ENCODE results near the gene ATPAF1. TPM values are rescaled to one million over a fixed set of nuclear protein-coding genes. Genes with fewer than 3 reads are reported as not detected.

ATPAF1 gene
- total RNA-seq, 4 donors from 2014 or later: 20.6 to 91.5 (median 71.4) TPM

DNA sequence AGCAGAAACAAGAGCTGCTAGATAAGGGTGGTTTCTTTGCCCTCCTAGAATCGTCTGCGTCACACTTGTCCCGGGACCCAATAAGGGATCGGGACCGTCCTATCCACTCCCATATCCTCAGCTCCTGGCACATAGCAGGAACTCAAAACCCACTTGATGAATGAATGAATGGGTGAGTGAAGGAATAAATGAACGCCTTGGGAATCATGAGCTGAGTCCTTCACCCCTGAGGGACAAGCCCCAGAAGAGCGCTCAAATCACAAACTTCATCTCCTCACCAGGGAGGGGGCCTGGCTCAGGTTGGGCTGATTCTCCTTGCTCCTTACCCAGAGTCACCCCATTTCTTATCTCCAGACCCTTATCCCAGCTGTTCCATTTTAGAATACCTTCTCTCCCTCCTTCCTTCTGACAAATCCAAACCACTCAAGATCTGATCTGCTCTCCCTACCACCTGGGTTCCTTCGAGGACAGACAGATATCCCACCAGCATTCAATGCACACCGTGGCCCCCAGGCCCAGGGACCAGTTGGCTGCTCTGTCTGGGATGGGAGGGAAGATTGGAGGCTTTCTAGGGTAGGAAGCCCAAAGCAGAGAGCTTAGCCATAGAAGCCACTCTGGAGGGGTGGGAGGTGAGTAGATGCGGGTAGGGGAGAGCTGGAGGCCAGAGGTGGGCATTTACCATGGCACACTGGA, 50.9 kb downstream of the ATPAF1 start:
- H3K36me3 ChIP-seq: no peaks in the 10 kb centered on the region
- WGBS, 2 donors (ENCODE audit: low coverage in 1 of 2): 44% methylated on average over 10 of the region's 10 CpGs; no CpG with 5 or more reads in 1 of the 2 donors
- H3K27ac ChIP-seq: peak overlapping the region; percentile 90 to 97 (median 94)
- H3K9me3 ChIP-seq: no peaks in the 10 kb centered on the region
- no peaks in the 10 kb centered on the region for H3K27me3 ChIP-seq
- peak overlapping the region; percentile 63 to 88 (median 81) for H3K4me3 ChIP-seq
- intact Hi-C loops (cut with DNase I; ENCODE audit: low total_unique reads): no loop called here
- in situ Hi-C loops (cut with MboI; ENCODE audit: low pct_ligation_motif_present in 1 of 4, low pct_unique_long_range_greater_than_20kb in 1 of 4, low sequenced_read_pairs in 3 of 4): loop anchor here in 2 of 4 donors (10.0 kb wide), 2 partner anchors 98 to 108 kb away; partner anchors contain the start of gene EFCAB14 (in 1 of the 2)
- no peak for DNase-seq
- no peak for TF ChIP-seq EP300 (IDR thresholded peaks at IDR 0.05; ENCODE audit: low read depth)
- TF ChIP-seq, protein P1, sequence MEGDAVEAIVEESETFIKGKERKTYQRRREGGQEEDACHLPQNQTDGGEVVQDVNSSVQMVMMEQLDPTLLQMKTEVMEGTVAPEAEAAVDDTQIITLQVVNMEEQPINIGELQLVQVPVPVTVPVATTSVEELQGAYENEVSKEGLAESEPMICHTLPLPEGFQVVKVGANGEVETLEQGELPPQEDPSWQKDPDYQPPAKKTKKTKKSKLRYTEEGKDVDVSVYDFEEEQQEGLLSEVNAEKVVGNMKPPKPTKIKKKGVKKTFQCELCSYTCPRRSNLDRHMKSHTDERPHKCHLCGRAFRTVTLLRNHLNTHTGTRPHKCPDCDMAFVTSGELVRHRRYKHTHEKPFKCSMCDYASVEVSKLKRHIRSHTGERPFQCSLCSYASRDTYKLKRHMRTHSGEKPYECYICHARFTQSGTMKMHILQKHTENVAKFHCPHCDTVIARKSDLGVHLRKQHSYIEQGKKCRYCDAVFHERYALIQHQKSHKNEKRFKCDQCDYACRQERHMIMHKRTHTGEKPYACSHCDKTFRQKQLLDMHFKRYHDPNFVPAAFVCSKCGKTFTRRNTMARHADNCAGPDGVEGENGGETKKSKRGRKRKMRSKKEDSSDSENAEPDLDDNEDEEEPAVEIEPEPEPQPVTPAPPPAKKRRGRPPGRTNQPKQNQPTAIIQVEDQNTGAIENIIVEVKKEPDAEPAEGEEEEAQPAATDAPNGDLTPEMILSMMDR (IDR thresholded peaks at IDR 0.05): no peak
- no peak for TF ChIP-seq POLR2AphosphoS5 (IDR thresholded peaks at IDR 0.05)
- no peak for TF ChIP-seq POLR2A (IDR thresholded peaks at IDR 0.05)
- peaks cover 31 to 49% (median 41%) of the 10 kb centered on the region in 4 donors for H3K4me1 ChIP-seq

DNA sequence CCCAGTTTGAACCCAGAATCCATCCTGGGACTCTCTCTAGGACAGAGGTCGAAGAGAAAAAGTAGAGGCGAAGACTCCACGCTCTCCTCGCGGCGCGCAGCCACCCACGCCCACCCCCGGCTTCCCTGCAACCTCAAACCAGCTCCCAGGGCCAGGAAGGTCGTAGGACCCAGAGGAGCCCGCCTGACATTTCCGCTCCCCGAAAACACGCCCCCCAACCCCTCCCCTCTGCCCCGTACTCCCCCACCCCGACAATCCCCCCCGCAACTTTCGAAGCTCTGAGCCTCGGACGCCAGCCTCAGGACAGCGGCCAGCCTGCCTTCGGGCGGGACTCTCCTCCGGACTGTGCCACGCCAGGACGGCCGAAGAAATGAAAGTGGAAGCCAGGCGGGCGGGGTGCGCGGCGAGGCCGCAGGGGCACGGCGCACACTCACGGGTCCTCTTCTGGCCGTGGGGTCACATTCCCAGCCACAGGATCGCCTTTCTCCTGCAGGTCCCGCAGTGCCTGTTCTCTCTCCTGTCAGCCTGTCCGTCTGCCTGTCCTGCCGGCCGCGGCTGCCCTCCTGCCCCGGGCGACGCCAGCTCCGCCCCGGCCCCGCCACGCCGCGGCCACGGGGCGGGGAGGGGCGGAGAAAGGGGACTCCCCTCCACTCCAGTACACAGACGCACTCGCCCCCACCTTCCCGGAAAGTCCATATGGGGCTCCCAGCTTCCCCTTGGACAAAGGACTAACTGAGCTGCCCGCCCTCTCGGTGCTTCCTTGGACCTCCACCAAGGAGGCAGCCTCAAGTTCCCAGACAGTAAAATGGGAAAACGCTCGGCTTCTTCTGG, 51.7 kb downstream of the ATPAF1 start, which contains the start of gene MOB3C:
MOB3C (minus strand) TSS at position 535 of the 831 bp plus-strand sequence. CDS start 3,490 bp downstream, outside the sequence.
- Histone ChIP-seq H3K4me3 (peak within 1 kb of the TSS; percentile 63 to 88 (median 81)), H3K4me1 (peaks cover 31 to 50% (median 43%) of the 10 kb centered on the region in 4 donors), H3K36me3 (no peaks in the 10 kb centered on the region), H3K27me3 (no peaks in the 10 kb centered on the region), H3K9me3 (no peaks in the 10 kb centered on the region), H3K27ac (peak within 1 kb of the TSS; percentile 90 to 97 (median 94))
- in situ Hi-C loops (cut with MboI; ENCODE audit: low pct_ligation_motif_present in 1 of 4, low pct_unique_long_range_greater_than_20kb in 1 of 4, low sequenced_read_pairs in 3 of 4) (loop anchor here in 2 of 4 donors (10.0 kb wide), 2 partner anchors 98 to 108 kb away; partner anchors contain the start of gene EFCAB14 (in 1 of the 2)), intact Hi-C loops (cut with DNase I; ENCODE audit: low total_unique reads) (no loop called here)
- peak; percentile 85 for DNase-seq
- TF ChIP-seq EP300 (IDR thresholded peaks at IDR 0.05; ENCODE audit: low read depth) (no peak), POLR2A (IDR thresholded peaks at IDR 0.05) (peak; percentile 54), POLR2AphosphoS5 (IDR thresholded peaks at IDR 0.05) (peak in 2 of 3 donors; percentile 59 to 79)
- TF ChIP-seq, protein P1 (IDR thresholded peaks at IDR 0.05): no peak
- WGBS, 2 donors (ENCODE audit: low coverage in 1 of 2): 1% methylated on average over 39 of the region's 62 CpGs; no CpG with 5 or more reads in 1 of the 2 donors

DNA sequence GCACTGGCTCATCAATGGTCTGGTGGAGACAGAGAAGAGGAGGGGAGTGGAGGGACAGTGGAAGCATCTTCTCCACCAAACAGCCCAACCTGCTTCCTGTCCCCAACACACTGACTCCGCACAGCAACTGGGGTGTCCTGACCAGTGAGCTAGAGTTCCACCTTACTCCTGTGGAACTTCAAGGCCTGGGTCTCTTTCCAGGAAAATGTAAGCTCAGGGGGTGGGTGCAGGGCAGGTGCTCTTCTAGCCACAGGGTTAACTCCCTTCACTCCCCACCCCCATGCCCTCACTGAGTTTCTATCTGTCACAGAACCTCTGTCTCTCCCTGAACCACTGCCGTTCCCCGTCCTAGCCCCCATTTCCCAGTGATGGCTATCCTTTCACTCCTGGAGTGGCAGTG, 52.4 kb downstream of the ATPAF1 start:
- intact Hi-C loops (cut with DNase I; ENCODE audit: low total_unique reads) (no loop called here), in situ Hi-C loops (cut with MboI; ENCODE audit: low pct_ligation_motif_present in 1 of 4, low pct_unique_long_range_greater_than_20kb in 1 of 4, low sequenced_read_pairs in 3 of 4) (loop anchor here in 2 of 4 donors (10.0 kb wide), 2 partner anchors 99 to 109 kb away; partner anchors contain the start of gene EFCAB14 (in 1 of the 2))
- Histone ChIP-seq H3K9me3 (no peaks in the 10 kb centered on the region), H3K4me3 (peak overlapping the region; percentile 63 to 88 (median 81)), H3K36me3 (no peaks in the 10 kb centered on the region), H3K27ac (peak overlapping the region; percentile 90 to 97 (median 94)), H3K4me1 (peaks cover 31 to 53% (median 47%) of the 10 kb centered on the region in 4 donors), H3K27me3 (no peaks in the 10 kb centered on the region)
- WGBS, 2 donors (ENCODE audit: low coverage in 1 of 2): 43 to 54% methylated on average over 2 to 3 of the region's 3 CpGs
- no peak for DNase-seq
- TF ChIP-seq, protein P1 (IDR thresholded peaks at IDR 0.05): no peak
- TF ChIP-seq POLR2A (IDR thresholded peaks at IDR 0.05) (no peak), POLR2AphosphoS5 (IDR thresholded peaks at IDR 0.05) (no peak), EP300 (IDR thresholded peaks at IDR 0.05; ENCODE audit: low read depth) (no peak)

Data from transverse colon (tissue), 4 donors.